Measurements from ENCODE around the gene LARGE2. TPM values are rescaled to one million over a fixed set of nuclear protein-coding genes. Genes with fewer than 3 reads are reported as not detected.

Gene LARGE2
- total RNA-seq = 1 to 10 TPM in 1 of 4 donors, under 1 TPM in 2, not detected in 1; 0.55 to 1.3 (median 0.60) TPM

DNA sequence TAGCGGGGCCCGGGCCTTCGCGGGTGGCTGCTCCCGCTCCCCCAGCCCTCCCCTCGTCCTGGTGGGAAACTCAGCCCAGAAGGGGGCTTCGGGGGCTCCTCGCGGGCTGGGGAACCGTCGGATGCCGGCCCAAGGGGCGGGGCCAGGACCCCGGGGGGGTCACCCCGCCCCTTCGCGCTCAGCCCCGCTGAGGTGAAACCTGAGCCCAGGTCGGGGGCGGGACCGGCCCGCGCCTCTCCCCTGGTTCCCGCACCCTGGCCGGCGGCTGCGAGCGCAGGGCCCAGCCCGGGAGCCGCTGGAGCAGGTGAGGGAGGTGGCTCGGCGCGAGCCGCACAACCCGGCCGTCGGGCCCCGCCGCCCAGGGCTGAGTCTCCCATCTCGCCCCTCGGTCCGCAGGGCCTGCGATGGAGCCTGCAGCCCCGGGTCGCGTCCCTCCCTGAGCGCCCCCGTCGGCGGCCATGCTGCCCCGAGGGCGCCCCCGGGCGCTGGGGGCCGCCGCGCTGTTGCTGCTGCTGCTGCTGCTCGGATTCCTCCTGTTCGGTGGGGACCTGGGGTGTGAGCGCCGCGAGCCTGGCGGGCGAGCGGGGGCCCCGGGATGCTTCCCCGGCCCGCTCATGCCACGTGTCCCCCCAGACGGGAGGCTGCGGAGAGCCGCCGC is at the start of gene LARGE2:
Gene LARGE2, plus strand, starts transcription at position 232 of the 658 bp plus-strand sequence. Its CDS starts 227 bp downstream, at position 459.
- Histone ChIP-seq H3K36me3 (no peaks in the 10 kb centered on the region), H3K9me3 (no peaks in the 10 kb centered on the region), H3K4me3 (peak within 1 kb of the TSS; percentile 19 to 56 (median 38)), H3K4me1 (peaks cover 7 to 21% (median 18%) of the 10 kb centered on the region in 4 donors), H3K27ac (peak within 1 kb of the TSS in 2 of 4 donors; percentile 21 to 29), H3K27me3 (peaks cover 35% of the 10 kb centered on the region)
- WGBS, 2 donors (ENCODE audit: low coverage in 1 of 2) = 5% methylated on average over 29 of the region's 73 CpGs; no CpG with 5 or more reads in 1 of the 2 donors
- peak; percentile 45 for DNase-seq
- TF ChIP-seq POLR2A (IDR thresholded peaks at IDR 0.05) (no peak), EP300 (IDR thresholded peaks at IDR 0.05; ENCODE audit: low read depth) (no peak)
- TF ChIP-seq, protein P1, sequence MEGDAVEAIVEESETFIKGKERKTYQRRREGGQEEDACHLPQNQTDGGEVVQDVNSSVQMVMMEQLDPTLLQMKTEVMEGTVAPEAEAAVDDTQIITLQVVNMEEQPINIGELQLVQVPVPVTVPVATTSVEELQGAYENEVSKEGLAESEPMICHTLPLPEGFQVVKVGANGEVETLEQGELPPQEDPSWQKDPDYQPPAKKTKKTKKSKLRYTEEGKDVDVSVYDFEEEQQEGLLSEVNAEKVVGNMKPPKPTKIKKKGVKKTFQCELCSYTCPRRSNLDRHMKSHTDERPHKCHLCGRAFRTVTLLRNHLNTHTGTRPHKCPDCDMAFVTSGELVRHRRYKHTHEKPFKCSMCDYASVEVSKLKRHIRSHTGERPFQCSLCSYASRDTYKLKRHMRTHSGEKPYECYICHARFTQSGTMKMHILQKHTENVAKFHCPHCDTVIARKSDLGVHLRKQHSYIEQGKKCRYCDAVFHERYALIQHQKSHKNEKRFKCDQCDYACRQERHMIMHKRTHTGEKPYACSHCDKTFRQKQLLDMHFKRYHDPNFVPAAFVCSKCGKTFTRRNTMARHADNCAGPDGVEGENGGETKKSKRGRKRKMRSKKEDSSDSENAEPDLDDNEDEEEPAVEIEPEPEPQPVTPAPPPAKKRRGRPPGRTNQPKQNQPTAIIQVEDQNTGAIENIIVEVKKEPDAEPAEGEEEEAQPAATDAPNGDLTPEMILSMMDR (IDR thresholded peaks at IDR 0.05) = no peak
- in situ Hi-C loops (cut with MboI; ENCODE audit: low pct_ligation_motif_present in 1 of 4, low pct_unique_long_range_greater_than_20kb in 1 of 4, low sequenced_read_pairs in 3 of 4) = no loop called here
- intact Hi-C loops (cut with DNase I; ENCODE audit: low total_unique reads) = no loop called here

DNA sequence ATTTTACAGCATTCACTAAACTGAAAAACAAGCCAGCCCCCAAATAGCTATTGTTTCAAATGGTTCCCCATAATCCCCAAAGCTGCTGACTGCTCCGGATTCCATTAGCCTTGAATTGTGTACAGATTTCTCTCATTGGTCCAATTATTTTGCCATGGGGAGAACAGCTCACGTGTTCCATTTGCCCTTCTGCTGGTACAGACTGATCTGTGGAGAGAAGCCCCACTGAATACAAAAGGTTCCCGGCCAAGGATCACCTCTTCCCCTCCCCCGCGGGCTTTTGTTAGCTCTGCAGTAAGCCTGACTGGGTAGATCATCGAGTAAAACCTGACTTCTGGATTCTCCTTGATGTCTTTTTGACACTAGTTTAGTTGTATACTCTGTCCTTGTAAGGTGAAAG is 46.1 kb upstream of the LARGE2 start:
- 77 to 90% methylated on average over 2 to 6 of the region's 6 CpGs for WGBS, 2 donors (ENCODE audit: low coverage in 1 of 2)
- Histone ChIP-seq H3K27ac (no peak overlapping the region), H3K4me3 (no peak overlapping the region), H3K36me3 (peaks cover 0 to 44% (median 8%) of the 10 kb centered on the region in 4 donors), H3K4me1 (peaks cover 0 to 4% (median 0%) of the 10 kb centered on the region in 4 donors), H3K27me3 (no peaks in the 10 kb centered on the region), H3K9me3 (no peaks in the 10 kb centered on the region)
- TF ChIP-seq POLR2AphosphoS5 (IDR thresholded peaks at IDR 0.05) (no peak), EP300 (IDR thresholded peaks at IDR 0.05; ENCODE audit: low read depth) (no peak), POLR2A (IDR thresholded peaks at IDR 0.05) (no peak)
- DNase-seq = no peak
- intact Hi-C loops (cut with DNase I; ENCODE audit: low total_unique reads) = no loop called here
- in situ Hi-C loops (cut with MboI; ENCODE audit: low pct_ligation_motif_present in 1 of 4, low pct_unique_long_range_greater_than_20kb in 1 of 4, low sequenced_read_pairs in 3 of 4) = no loop called here

DNA sequence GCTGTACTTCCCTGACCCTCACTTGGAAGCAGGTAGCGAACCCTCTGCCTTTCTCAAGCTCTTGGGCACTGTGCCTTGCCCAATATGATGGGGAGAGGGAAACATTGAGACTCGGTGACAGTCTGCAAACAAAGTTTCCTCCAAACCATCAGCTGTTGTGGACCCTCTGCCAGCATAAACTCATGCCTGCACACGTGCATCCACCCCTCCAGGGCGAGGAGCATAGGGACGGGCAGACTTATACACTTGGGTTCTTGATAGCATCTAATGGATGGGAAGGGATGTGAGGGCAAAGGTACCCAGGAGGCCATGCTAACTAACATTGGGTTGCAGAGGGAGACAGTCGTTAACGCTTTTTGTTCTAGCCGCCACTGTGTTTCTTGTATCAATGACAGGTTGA is 45.2 kb upstream of the LARGE2 start:
- Histone ChIP-seq H3K4me1 (peaks cover 0 to 4% (median 0%) of the 10 kb centered on the region in 4 donors), H3K4me3 (no peak overlapping the region), H3K36me3 (peaks cover 0 to 36% (median 7%) of the 10 kb centered on the region in 4 donors), H3K9me3 (no peaks in the 10 kb centered on the region), H3K27me3 (no peaks in the 10 kb centered on the region), H3K27ac (no peak overlapping the region)
- DNase-seq = no peak
- 80 to 87% methylated on average over 2 to 8 of the region's 8 CpGs for WGBS, 2 donors (ENCODE audit: low coverage in 1 of 2)
- TF ChIP-seq POLR2AphosphoS5 (IDR thresholded peaks at IDR 0.05) (no peak), POLR2A (IDR thresholded peaks at IDR 0.05) (no peak), EP300 (IDR thresholded peaks at IDR 0.05; ENCODE audit: low read depth) (no peak)
- TF ChIP-seq, protein P1 (IDR thresholded peaks at IDR 0.05) = no peak
- intact Hi-C loops (cut with DNase I; ENCODE audit: low total_unique reads) (no loop called here), in situ Hi-C loops (cut with MboI; ENCODE audit: low pct_ligation_motif_present in 1 of 4, low pct_unique_long_range_greater_than_20kb in 1 of 4, low sequenced_read_pairs in 3 of 4) (no loop called here)

DNA sequence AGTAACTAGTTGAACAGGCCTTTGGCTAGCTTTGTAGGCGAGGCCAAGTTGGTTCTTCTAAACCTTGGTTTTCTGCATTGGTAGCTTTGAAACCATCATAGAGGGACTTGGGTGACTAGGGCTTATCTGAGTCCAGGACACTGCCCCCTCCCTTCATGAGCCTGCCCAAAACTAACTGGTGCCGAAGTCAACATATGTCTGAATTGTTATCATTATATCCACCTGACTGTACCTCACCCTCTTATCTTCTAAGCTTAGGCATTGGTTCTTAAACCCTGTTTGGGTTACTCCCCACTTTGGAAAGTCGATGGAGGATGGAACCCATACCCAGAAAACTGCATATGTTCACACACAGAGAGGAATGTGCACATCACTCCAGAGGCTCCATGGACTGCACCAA is 44.6 kb upstream of the LARGE2 start:
- Histone ChIP-seq H3K27ac (no peak overlapping the region), H3K4me1 (peaks cover 0 to 4% (median 0%) of the 10 kb centered on the region in 4 donors), H3K27me3 (no peaks in the 10 kb centered on the region), H3K9me3 (no peaks in the 10 kb centered on the region), H3K4me3 (no peak overlapping the region), H3K36me3 (peaks cover 0 to 34% (median 7%) of the 10 kb centered on the region in 4 donors)
- 89 to 100% methylated on average over 1 to 3 of the region's 3 CpGs for WGBS, 2 donors (ENCODE audit: low coverage in 1 of 2)
- intact Hi-C loops (cut with DNase I; ENCODE audit: low total_unique reads) (no loop called here), in situ Hi-C loops (cut with MboI; ENCODE audit: low pct_ligation_motif_present in 1 of 4, low pct_unique_long_range_greater_than_20kb in 1 of 4, low sequenced_read_pairs in 3 of 4) (no loop called here)
- no peak for DNase-seq
- TF ChIP-seq POLR2A (IDR thresholded peaks at IDR 0.05) (no peak), EP300 (IDR thresholded peaks at IDR 0.05; ENCODE audit: low read depth) (no peak), POLR2AphosphoS5 (IDR thresholded peaks at IDR 0.05) (no peak)
- TF ChIP-seq, protein P1 (IDR thresholded peaks at IDR 0.05) = no peak

Data from transverse colon (tissue), 4 donors.